K562 (cell line): ENCODE measurements around the gene PPOX. TPM values are rescaled to one million over a fixed set of nuclear protein-coding genes. Genes with fewer than 3 reads are reported as not detected.
A peak's percentile ranks its signal among the peaks of the same experiment; 100 is the strongest.

ENCODE experiments used
- ARID4B ChIP-seq: sonication (generic); formaldehyde crosslinking; IDR thresholded peaks from 2 replicates; pipeline ENCODE4 v1.8.0; 2022; ENCODE audit warnings: mild to moderate bottlenecking, missing genetic modification reagents
- ATF3 ChIP-seq, 2 experiments: fragments of 450-650 bp in 1 of 2; sonication (generic) in 1 of 2; formaldehyde crosslinking in 1 of 2; IDR thresholded peaks in 1 of 2; conservative IDR thresholded peaks in 1 of 2; 2 replicates each; pipeline versions ENCODE4 v1.6.1 to v1.8.1; 2016 to 2023; ENCODE audit warnings: mild to moderate bottlenecking in 2 of 2, moderate library complexity in 2 of 2, inconsistent platforms in 1 of 2, missing genetic modification reagents in 1 of 2
- DPF2 ChIP-seq: fragments of 450-650 bp; IDR thresholded peaks from 2 replicates; pipeline ENCODE4 v1.6.1; 2016
- FOXM1 ChIP-seq, 2 experiments: fragments of 450-650 bp in 1 of 2; sonication (generic) in 1 of 2; formaldehyde crosslinking in 1 of 2; IDR thresholded peaks; 2 replicates each; pipeline versions ENCODE4 v1.6.1 to v1.9.0; 2017 to 2022; ENCODE audit warnings: low read depth in 2 of 2, mild to moderate bottlenecking in 2 of 2, missing genetic modification reagents in 1 of 2, moderate library complexity in 1 of 2
- KDM2B ChIP-seq: fragments of 250-450 bp; sonication (Bioruptor Pico); IDR thresholded peaks from 2 replicates; pipeline ENCODE4 v1.8.0; 2021; ENCODE audit warnings: mild to moderate bottlenecking, moderate library complexity
- NEUROD1 ChIP-seq: fragments of 150-350 bp; IDR thresholded peaks from 2 replicates; pipeline ENCODE4 v1.6.1; 2014; ENCODE audit warnings: borderline replicate concordance, low read length, low read depth; ENCODE audit not compliant: partially characterized antibody
- RAD21 ChIP-seq, 2 experiments: fragments of 250-450 bp in 1 of 2; fragments of 450-650 bp in 1 of 2; sonication (Bioruptor Pico) in 1 of 2; formaldehyde crosslinking in 1 of 2; IDR thresholded peaks in 1 of 2; conservative IDR thresholded peaks in 1 of 2; 2 replicates each; pipeline versions ENCODE4 v1.4.0 to v1.8.0; 2020 to 2022; ENCODE audit warnings: mild to moderate bottlenecking in 2 of 2, moderate library complexity in 1 of 2
- SOX6 ChIP-seq: fragments of 450-650 bp; IDR thresholded peaks from 2 replicates; pipeline ENCODE4 v1.6.1; 2014; ENCODE audit warnings: mild to moderate bottlenecking
- TFAM ChIP-seq: fragments of 250-450 bp; sonication (Bioruptor Pico); conservative IDR thresholded peaks from 2 replicates; pipeline ENCODE4 v1.5.0; 2021; ENCODE audit warnings: mild to moderate bottlenecking, moderate library complexity
- ZNF197 ChIP-seq: fragments of 200-800 bp; sonication (Bioruptor generic); IDR thresholded peaks from 2 replicates; pipeline ENCODE4 v1.6.1; 2016; ENCODE audit warnings: low read depth, missing genetic modification characterization, missing compliant biosample characterization
- ZNF316 ChIP-seq: fragments of 450-650 bp; IDR thresholded peaks from 2 replicates; pipeline ENCODE4 v1.6.1; 2016
- ZNF444 ChIP-seq: fragments of 250-450 bp; sonication (Bioruptor Pico); IDR thresholded peaks from 2 replicates; pipeline ENCODE4 v1.4.0; 2020; ENCODE audit warnings: mild to moderate bottlenecking, moderate library complexity
- ZNF518B ChIP-seq: fragments of 250-450 bp; sonication (Bioruptor Pico); IDR thresholded peaks from 2 replicates; pipeline ENCODE4 v1.5.0; 2021; ENCODE audit warnings: mild to moderate bottlenecking, moderate library complexity
- polyA plus RNA-seq, 8 experiments: library from polyadenylated mRNA; depleted of rRNA in 4 of 8; stranded (reverse) in 5 of 8; unstranded in 3 of 8; fragments of >200 nt; fragmentation: Nextera tagmentation in 2 of 8; fragmentation: Illumina TruSeq in 1 of 8; extraction: Ambion mirVana in 2 of 8; extraction: Trizol in 1 of 8; gene quantifications; 2 replicates each; pipeline versions ENCODE4 v1.2.1 to v1.2.3, GENCODE V29; 2011 to 2014; ENCODE audit warnings: inconsistent platforms in 1 of 8, missing spikeins in 1 of 8
- total RNA-seq, 7 experiments: library from RNA; depleted of rRNA in 6 of 7; stranded (reverse); fragments of >200 nt in 6 of 7; fragmentation: Illumina TruSeq in 2 of 7; extraction: Trizol in 2 of 7; gene quantifications; 2 replicates each; pipeline versions ENCODE4 v1.2.1 to v1.2.3, GENCODE V29; 2011 to 2021; ENCODE audit warnings: low replicate concordance in 1 of 7

PPOX gene
- total and polyA plus RNA-seq, 9 of the 15 experiments (the other 6 are each of a cell fraction or from before 2014, with no cell fraction given): 17.0 to 57.1 (median 38.9) TPM

GRCh38 chr1:161166669-161167548, 683 bp downstream of the PPOX start (continued):
- TF ChIP-seq ZNF518B: no peak
- no peak for TF ChIP-seq NEUROD1
- TF ChIP-seq ATF3 (IDR thresholded peaks at IDR 0.05): no peak
- no peak for TF ChIP-seq ATF3 (CRISPR knock-in tag; conservative IDR thresholded peaks at IDR 0.05)
- no peak for TF ChIP-seq ZNF444
- TF ChIP-seq TFAM (CRISPR knock-in tag): no peak
- no peak for TF ChIP-seq ZNF197 (CRISPR knock-in tag)
- no peak for TF ChIP-seq FOXM1 (IDR thresholded peaks at IDR 0.05; ENCODE audit: low read depth)
- TF ChIP-seq FOXM1 (CRISPR knock-in tag; IDR thresholded peaks at IDR 0.05; ENCODE audit: low read depth): no peak
- no peak for TF ChIP-seq RAD21 (CRISPR knock-in tag; conservative IDR thresholded peaks at IDR 0.05 in 1 of 2, IDR thresholded peaks at IDR 0.05 in 1 of 2)
- TF ChIP-seq DPF2: peak; percentile 7
- no peak for TF ChIP-seq KDM2B (CRISPR knock-in tag)
- peak; percentile 29 for TF ChIP-seq ARID4B
- no peak for TF ChIP-seq SOX6
- no peak for TF ChIP-seq ZNF316
